ENCODE results near the gene KPTN. TPM values are rescaled to one million over a fixed set of nuclear protein-coding genes. Genes with fewer than 3 reads are reported as not detected.

Gene KPTN
- total and polyA plus RNA-seq, 2 of the 8 experiments (the other 6 are each of a cell fraction or from before 2014, with no cell fraction given), result 23.6 to 31.3 TPM

GRCh38 chr19:47506459-47506858 is 22.4 kb upstream of the KPTN start (continued):
- TF ChIP-seq RFX5 (IDR thresholded peaks at IDR 0.05; ENCODE audit: borderline replicate concordance, low read depth, low read length) (no peak), GABPA (IDR thresholded peaks at IDR 0.05; ENCODE audit: borderline replicate concordance, insufficient read depth, low read length) (no peak), BRCA1 (IDR thresholded peaks at IDR 0.05; ENCODE audit: low read depth, low read length) (no peak), TBP (IDR thresholded peaks at IDR 0.05; ENCODE audit: low read depth, low read length) (no peak)

Data from H1 (cell line).